Activated T-cell treated with anti-CD3 and anti-CD28 coated beads, Interleukin-2, amount 50 U/mL, for 48 hours (primary cell): ENCODE data around the gene CTAG1A.
"Not testable (repeated sequence)": the region's sequence is repeated elsewhere in the genome, so short reads cannot be mapped to it uniquely, and the experiment has no call there.

Experiments
- DNase-seq, 2 experiments: peaks; one replicate each; pipeline ENCODE4 v3.0.0-alpha.2; 2020

Gene CTAG1A

DNA sequence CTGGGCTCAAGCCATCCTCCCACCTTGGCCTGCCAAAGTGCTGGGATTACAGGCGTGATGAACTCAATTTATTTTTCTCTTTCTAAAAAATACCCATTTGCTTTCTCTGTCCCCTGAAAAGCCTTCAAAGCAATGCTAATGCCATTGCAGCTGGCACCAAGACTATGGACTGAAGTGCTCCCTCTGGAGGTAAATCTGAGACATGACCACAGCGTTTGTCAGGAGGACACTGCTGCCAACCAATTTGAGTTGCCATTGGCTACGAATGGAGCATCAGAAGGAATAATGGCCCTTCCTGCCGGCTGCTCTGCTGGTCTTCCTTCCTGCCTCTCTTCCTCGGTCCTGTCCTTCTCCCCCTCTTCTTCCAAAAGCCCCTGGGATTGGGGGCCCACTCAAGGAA is 9.9 kb upstream of the CTAG1A start:
- not testable (repeated sequence) for DNase-seq

DNA sequence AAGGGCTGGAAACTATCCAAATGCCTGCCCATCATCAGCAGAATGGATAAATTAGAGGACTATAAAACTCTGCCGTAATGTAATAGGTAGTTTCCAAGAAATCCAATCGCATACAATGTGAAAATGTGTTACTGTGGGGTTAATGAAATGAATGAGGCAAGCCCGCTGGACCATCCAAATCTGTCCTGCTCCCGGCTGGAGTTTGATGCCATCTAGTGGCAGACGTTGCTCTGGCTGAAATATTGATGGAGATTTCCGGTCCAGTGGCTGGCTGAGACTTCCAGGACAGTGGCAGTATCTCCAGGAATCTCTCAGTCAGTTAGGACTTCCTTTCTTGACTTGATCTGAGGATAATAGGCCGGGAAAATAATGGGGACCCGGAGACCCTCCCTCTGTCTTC is 1.9 kb upstream of the CTAG1A start:
- DNase-seq: not testable (repeated sequence)

DNA sequence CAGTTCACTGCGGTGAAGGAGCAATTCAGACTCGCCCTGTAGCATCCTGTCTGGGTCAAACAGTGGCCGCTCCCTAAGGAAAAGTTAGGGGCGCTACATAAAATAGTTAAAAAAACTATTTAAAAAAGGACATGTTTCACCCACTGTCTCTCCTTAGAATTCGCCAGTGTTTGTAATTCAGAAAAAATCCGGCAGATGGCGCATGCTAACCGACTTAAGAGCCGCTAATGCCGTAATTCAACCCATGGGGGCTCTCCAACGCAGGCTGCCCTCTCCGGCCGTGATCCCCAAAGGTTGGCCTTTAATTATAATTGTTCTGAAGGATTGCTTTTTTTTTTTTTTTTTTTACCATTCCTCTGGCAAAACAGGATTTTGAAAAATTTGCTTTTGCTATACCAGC is 5.5 kb downstream of the CTAG1A start:
- not testable (repeated sequence) for DNase-seq

DNA sequence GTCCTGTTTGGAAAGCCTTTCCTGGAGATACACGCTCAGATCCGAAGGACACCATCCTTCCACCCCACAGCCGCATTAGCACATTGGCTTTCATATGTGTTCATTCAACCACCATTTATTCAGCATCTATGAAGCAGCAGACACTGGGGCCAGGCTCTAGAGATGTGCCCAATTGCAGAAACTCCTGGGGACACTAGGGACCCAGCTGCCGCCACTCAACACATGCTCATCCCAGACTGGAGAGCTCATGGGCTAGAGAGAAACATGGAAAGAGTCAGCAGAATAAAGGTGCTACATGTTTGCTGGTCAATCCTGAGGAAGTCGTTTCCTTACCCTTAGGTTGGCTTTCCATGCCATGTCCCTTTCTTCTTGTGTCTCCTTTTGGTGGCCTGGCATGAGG is 7.6 kb downstream of the CTAG1A start:
- no peak for DNase-seq

DNA sequence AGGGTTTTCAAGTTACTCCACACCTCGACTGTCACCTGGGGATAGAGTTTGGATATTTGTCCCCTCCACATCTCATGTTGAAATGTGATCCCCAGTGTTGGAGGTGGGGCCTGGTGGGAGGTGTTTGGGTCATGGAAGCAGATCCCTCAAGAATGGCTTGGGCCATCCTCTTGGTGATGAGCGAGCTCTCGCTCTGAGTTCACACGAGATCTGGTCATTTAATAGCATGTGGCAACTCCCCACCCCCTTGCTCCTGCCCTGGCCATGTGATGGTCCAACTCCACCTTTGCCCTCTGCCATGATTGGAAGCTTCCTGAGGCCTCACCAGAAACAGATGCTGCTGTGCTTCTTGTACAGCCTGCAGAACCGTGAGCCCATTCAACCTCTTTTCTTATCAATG is 8.3 kb downstream of the CTAG1A start:
- no peak for DNase-seq

DNA sequence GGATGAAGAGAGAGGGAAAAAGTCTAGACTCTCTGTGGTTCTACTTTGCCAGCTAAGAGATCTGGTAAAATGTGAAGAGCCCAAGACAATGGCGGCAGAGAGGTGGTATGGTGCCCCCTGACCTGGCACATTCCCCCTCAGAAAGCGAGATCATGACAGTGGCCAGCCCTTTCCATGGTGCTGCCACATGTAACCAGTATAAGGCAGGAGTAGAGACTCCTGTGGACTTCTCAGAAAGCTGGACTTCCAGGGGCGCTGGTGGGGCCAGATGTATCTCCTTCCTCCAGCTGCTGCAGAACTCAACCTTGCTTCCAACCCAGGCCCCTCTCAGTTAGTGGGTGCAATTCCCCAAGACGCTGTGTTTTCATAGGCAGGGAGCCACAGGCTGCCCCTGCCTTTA is 9.6 kb downstream of the CTAG1A start:
- no peak for DNase-seq

DNA sequence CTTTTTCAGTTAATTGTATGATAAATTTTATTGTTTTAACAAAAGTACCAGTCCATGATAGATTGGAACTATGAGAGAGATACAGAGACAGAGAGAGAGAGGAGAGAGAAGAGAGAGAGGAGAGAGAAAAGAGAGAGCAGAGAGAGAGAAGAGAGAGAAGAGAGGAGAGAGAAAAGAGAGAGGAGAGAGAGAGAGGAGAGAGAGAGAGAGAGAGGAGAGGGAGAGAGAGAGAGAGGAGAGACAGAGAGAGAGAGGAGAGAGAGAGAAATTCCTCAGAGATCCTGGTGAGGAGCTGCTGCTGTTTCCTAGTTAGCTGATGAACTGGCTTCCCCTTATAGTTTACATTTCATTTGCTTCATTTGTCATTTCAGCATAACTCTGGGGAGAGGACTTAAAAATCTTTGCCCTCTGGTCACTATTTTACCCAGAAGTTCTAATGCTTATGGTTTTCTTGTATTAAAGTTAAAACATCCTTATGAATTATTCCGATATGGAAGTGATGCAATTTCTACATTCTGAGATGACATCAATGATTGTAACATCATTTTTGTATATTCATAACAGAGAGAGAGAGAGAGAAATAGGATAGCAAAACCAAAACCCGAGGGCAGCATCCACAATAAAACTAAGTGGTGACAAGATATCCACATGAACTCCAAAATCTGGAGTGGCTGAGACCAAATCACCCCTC is 10.8 kb downstream of the CTAG1A start:
- DNase-seq: no peak

DNA sequence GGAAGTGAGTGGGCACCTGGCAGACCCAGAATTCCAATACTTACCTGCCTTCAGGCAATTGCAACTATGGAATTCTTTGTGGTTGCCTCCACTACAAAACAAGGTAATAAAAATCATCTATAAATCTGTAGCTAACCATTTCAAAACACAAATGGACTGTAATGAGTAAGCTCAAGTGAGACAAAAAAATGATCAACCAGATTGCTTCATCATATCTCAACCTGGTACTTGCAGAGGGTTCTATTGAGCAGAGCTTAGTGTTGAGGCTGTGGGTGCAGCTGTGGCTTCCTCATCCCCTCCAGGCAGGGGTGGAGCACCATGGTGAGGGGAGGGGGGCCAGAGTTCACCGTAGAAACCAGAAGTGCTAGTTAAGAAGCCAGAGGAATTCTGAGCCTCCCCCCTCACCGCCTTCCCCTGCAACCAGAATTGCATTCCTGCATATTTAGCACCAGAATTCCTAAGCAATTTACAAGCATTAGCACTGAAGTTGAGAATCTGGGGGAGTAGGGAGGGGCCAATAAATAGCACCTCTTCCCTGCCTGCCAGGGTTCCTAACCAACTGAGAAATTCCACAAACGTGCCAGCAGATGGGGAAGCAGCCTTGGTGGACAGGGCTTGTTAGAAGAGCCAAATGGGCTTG is 11.5 kb downstream of the CTAG1A start:
- no peak for DNase-seq

DNA sequence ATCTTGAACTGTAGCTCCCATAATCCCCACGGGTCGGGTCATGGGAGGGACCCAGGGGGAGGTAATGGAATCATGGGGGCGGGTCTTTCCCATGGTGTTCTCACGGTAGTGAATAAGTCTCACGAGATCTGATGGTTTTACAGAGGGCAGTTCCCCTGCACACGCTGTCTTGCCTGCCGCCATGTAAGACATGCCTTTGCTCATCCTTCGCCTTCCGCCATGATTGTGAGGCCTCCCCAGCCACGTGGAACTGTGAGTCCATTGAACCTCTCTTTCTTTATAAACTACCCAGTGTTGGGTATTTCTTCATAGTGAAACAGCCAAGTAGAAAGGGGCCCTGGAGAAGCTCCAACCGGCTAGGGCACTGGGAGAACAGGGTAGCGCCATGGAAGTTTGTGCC is 12.3 kb downstream of the CTAG1A start:
- no peak for DNase-seq

DNA sequence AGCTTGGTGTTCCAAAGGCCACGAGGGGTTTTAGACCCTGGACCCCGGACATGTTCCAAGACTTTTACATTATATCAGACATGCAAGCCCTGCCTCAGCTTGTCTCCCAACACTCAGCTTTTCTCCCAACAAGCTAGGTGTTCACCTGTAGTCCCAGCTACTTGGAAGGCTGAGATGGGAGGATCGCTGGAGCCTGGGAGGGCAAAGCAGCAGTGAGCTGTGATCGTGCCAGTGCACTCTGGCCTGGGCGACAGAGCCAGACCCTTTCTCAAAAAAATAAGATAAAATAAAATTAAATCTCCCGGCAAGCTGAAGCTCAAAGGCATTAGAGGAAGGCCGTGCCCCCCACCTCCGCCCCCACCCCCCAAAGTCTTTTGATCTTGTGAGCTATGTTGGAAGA is 13.7 kb downstream of the CTAG1A start:
- DNase-seq: no peak

DNA sequence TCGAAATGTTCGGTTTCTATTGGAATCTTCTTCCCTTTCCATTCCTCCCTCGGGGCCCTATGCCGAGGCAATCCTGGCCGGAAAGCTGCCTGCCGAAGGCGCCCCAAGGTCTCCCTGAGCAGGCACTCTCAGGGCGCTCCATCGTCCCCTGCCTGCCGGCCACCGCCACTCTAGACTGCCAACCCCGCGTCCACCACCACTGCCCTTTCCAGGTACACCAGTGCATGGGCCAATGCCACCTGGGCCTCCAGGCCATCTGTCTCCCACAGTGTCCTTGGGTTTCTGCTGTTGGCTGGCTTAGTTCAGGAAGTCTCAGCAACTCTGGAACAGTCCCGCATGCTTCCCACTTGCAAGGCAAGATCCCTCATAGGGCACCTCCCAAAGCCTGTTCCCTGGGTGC is 14.6 kb downstream of the CTAG1A start:
- DNase-seq: no peak

DNA sequence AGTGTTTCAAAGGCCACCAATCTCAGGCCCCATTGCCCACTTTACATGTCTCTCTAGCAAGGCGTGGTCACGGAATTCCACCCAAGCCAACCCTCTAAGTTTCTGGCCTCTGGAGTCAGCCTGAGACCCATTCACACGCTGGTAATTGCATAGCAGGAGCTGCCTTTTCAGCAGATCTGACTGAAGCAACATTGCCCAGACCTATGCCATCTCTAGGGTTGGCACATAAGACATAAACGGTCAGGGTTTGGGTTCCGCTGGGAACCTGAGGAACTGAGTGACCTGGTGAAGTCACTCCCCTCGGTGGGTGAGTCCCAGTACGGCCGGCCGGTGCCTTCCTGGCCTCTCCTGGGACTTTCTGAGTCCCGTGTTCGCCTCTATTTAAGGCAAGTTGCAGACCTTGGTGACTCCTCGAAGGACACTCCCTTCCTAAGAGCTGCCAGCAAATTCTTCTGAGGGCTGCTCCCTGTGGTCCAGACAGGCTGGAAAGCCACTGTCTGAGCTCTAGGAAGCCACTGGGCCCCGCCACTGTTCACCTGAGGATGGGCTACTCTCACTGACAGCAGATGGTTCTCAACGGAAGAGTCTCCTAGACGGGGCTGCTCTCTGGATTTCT is 15.9 kb downstream of the CTAG1A start:
- DNase-seq: no peak

DNA sequence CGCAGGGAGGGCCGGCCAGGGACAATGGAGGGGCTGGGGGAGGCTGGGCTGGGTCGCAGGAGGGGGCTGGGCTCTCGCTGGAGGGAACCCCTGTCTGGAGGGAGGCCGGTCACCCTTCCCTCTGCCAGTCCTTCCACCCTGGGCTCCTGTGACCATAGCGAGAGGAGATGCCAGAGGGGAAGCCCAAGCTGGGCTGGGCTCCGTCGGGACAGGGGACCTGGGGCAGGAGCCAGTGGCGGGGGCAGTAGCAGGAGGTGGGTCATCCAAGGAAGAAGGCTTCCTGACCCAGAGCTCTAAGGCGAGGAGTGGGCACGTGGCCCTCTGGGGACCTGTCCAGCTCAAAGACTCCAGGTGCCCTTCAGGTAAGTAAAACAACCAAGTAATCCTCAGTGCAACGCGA is 17.3 kb downstream of the CTAG1A start:
- DNase-seq: no peak

DNA sequence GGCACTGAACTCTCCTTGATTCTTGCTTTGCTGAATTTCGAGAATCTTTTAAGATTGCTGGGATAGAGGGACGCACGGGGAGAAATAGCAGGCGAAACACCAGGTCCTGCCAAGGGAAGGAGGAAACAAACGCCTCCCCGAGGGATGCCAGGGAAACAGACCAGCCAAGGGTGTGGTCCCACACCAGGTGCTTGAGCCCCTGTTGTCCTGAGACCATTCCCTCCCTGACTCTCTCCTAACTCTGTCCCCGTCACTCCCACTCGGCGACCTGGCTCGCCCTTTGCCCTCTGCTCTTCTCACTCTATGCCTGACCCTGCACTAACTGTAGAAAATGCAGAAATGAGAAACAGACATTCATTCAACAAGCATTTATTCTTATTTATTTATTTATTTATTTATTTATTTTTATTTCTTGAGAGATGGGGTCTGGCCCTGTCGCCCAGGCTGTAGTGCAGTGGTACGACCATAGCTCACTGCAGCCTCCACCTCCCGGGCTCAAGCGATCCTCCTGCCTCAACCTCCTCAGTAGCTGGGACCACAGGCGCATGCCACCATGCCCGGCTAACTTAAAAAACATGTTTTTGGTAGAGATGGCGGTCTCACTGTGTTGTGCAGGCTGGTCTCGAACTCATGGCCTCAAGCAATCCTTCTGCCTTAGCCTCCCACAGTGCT is 18.0 kb downstream of the CTAG1A start:
- DNase-seq: no peak

DNA sequence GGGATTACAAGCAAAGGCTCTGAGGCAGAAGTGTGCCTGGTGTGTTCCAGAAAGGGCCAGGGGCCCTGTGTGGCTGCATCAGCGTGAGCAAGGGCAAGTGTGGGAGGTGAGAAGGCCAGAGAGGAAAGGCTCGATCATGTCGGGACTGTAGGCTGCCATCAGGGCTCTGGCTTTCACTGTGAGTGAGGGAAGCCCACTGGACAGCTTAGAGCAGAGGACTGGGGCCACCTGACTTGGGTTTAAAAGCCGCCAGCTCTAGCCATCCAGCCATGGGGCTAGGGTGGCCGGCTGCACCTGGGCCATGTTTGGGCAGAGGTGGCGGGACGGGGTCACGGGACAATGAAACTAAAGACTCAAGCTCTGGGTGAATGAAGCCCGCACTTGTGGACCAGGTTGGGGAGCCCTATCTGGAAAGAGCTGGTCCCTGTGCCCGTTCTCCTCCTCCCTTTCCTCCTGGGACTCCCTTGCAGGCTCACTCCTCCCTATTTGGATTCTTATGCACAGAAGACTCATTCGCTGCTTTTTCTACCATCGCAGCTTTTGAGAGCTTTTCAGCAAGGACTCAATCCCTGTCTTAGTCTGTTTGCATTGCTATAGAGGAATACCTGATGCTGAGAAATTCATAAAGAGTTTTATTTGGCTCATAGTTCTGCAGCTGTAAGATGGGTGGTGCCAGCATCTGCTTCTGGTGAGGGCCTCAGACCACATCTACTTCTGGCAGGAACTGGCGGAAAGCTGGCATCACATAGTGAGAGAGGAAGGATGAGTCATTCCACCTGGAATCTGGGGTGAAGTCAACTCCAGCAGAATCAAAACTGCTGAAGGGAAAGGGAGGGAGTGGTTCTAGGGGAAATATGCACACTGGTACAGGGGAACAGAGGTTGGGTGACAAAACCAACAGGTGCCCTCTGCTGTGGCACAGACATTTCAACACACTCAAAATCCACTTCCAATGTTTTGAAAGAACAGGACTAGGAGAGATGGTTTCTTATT is 18.8 kb downstream of the CTAG1A start:
- no peak for DNase-seq

DNA sequence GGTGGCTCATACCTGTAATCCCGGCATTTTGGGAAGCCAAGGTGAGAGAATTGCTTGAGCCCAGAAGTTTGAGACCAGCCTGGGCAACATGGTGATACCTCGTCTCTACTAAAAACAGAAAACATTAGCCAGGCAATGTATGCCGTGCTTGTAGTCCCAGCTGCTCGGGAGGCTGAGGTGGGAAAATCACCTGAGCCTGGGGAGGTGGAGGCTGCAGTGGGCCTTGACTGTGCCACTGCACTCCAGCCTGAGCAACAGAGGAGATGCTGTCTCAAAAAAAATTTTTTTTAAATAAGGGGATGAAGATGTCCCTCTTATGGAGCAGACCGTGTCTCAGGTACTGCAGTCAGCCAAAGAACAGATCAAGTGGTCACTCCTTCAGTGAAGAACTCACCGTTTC is 20.6 kb downstream of the CTAG1A start:
- DNase-seq: no peak

DNA sequence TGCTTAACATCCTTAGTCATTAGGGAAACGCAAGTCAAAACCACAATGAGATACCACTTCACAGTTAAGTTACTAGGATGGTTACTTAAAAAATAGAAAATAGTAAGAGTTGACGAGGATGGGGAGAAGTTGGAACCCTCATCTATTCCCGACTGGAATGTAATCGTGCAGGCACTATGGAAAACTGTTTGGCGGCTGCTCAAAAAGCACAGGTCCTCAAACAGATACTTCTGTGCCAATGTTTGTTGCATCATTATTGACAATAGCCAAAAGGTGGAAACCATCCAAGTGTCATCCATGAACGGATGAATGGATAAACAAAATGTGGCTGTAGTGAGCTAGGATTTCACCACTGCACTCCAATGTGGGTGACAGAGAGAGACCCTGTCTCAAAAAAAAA is 22.4 kb downstream of the CTAG1A start:
- DNase-seq: no peak

DNA sequence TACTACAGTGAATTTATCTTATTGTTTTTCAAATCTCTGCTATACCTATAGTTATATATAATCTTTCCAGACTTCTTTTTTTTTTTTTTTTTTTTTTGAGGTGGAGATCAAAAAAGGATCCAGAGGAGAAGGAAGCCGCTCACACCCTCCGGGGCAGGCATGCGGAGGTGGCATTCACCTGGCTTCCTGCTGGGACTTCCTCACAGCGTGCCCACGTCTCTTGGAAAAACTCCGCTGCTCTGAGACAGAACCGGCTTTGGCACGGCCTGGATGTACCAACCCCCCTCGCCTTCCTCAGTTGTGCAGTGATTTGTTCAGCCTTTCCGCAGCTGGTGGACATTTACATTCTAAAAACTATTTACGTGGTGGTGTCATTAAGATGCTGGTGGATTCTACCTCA is 23.0 kb downstream of the CTAG1A start:
- not testable (repeated sequence) for DNase-seq

DNA sequence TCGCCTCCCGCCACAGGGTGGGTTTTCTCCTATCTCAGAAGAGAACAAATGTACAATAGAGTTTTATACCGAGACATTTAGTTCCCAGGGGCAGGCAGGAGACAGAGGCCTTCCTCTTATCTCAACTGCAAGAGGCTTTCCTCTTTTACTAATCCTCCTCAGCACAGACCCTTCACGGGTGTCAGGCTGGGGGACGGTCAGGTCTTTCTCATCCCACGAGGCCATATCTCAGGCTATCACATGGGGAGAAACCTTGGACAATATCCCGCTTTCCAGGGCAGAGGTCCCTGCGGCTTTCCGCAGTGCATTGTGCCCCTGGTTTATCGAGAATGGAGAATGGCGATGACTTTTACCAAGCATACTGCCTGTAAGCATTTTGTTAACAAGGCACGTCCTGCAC is 23.9 kb downstream of the CTAG1A start:
- not testable (repeated sequence) for DNase-seq

DNA sequence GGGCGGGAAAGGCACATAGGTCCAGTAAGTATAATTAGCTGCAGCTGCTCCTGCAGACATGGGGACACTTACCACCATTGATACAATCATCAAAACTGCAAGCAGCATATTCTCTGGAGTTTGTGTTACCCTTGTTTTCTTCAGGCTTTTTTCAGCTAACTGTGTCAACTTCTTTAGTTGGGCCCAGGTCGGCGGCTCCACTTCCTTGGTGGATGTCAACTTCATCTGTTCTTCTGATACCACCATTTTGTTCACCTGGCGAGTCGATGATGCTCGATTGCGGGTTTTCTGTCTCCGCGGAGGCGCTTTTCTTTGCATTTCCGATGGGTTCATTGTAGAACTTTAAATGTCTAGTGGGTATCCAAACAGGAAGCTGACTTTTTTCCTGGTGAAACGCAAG is 26.2 kb downstream of the CTAG1A start:
- not testable (repeated sequence) for DNase-seq

DNA sequence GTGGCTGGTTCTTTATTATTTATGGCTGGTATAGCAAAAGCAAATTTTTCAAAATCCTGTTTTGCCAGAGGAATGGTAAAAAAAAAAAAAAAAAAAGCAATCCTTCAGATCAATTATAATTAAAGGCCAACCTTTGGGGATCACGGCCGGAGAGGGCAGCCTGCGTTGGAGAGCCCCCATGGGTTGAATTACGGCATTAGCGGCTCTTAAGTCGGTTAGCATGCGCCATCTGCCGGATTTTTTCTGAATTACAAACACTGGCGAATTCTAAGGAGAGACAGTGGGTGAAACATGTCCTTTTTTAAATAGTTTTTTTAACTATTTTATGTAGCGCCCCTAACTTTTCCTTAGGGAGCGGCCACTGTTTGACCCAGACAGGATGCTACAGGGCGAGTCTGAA is 28.7 kb downstream of the CTAG1A start:
- DNase-seq: not testable (repeated sequence)

DNA sequence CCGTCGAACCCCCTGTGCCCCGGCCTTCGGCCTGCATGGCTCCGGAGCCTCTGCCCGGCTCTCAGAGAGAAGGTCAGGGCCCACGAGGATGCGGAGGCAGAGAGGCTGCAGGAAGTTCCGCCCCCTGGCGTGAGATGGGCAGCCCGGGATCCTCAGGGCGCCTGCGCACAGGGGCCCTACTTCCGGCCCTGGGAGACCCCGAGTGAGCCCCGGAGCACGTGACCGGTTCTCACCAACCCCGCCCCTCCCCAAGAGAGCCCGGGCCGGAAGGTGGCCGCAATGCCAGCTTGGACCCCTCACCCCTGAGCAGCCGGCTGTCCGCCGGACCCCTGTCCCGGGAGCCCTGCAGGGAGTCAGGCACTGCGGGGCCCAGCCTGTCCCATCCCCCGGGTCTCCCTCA is 34.2 kb downstream of the CTAG1A start, which contains the start of gene CTAG1B:
Gene CTAG1B, minus strand, starts transcription at position 101 of the 400 bp plus-strand sequence. Its CDS starts 64 bp downstream, at position 37.
- DNase-seq: not testable (repeated sequence)
